Body of pancreas (tissue), 4 donors: ENCODE measurements around the gene KLHL6.

ENCODE experiments used
- POLR2A ChIP-seq, 3 donors: fragments of 450-650 bp; IDR thresholded peaks; one replicate each; pipeline ENCODE4 v1.6.1; 2016; ENCODE audit warnings: antibody characterized with exemption in 3 of 3, mild to moderate bottlenecking in 2 of 3
- TF ChIP-seq, protein P1 (sequence below), 7 experiments: fragments of 450-650 bp in 4 of 7; fragments of 200-600 bp in 3 of 7; sonication (generic) in 3 of 7; IDR thresholded peaks; one replicate each; pipeline ENCODE4 v1.5.1; 2016 to 2019; ENCODE audit warnings: antibody characterized with exemption in 7 of 7

DNA sequence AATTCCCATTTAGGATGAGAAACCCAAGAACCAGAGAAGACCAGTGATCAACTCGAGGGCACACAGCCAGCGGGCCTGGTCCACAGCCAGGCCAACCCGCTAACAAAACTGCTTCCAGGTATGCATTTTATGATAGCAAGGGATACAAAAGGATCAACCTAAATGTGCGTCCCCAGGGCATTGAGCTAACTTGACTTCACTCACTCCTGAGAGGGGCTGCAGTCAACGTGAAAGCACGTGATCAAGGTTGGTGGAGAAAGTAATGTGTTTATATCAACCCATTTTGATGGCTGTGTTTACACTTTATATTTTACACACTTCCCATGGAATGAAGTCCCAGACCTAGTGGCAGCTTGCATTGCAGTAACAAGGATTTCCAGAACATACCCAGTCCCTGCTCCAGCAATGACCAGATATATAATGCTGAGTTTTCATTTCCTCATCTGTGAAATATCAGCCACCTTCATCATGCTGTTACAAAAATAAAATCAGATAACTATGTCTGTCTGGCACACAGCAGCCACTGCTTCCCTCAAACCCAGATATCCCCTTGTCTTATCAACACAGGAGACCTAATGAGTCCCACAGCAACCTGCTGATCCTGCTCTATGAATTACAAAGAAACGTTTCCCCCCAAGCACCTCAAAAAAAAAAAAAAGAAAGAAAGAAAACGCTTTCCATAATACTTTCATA, 2.0 kb downstream of the KLHL6 start:
- TF ChIP-seq, protein P1, sequence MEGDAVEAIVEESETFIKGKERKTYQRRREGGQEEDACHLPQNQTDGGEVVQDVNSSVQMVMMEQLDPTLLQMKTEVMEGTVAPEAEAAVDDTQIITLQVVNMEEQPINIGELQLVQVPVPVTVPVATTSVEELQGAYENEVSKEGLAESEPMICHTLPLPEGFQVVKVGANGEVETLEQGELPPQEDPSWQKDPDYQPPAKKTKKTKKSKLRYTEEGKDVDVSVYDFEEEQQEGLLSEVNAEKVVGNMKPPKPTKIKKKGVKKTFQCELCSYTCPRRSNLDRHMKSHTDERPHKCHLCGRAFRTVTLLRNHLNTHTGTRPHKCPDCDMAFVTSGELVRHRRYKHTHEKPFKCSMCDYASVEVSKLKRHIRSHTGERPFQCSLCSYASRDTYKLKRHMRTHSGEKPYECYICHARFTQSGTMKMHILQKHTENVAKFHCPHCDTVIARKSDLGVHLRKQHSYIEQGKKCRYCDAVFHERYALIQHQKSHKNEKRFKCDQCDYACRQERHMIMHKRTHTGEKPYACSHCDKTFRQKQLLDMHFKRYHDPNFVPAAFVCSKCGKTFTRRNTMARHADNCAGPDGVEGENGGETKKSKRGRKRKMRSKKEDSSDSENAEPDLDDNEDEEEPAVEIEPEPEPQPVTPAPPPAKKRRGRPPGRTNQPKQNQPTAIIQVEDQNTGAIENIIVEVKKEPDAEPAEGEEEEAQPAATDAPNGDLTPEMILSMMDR (IDR thresholded peaks at IDR 0.05) = no peak
- no peak for TF ChIP-seq POLR2A (IDR thresholded peaks at IDR 0.05)
